GM12878 (cell line): ENCODE data around the gene WIPF2. TPM values are rescaled to one million over a fixed set of nuclear protein-coding genes. Genes with fewer than 3 reads are reported as not detected.

Source experiments
- CEBPB ChIP-seq, 2 experiments: fragments of 150-350 bp in 1 of 2; IDR thresholded peaks; 2 replicates each; pipeline ENCODE4 v1.6.1; 2012 to 2014; ENCODE audit warnings: low read depth in 2 of 2, low read length in 2 of 2, borderline replicate concordance in 1 of 2, inconsistent platforms in 1 of 2
- CHD1 ChIP-seq: IDR thresholded peaks from 2 replicates; pipeline ENCODE4 v1.6.1; 2012; ENCODE audit warnings: low read depth, low read length, improper control_type of control experiment
- CREB1 ChIP-seq: IDR thresholded peaks from 2 replicates; pipeline ENCODE4 v1.6.1; 2012; ENCODE audit warnings: low read depth, mild to moderate bottlenecking, inconsistent platforms
- E2F4 ChIP-seq: IDR thresholded peaks from 2 replicates; pipeline ENCODE4 v1.6.1; 2012; ENCODE audit warnings: low read depth, low read length, improper control_type of control experiment
- ETV6 ChIP-seq, 2 experiments: fragments of 450-650 bp in 1 of 2; IDR thresholded peaks in 1 of 2; conservative IDR thresholded peaks in 1 of 2; 2 replicates each; pipeline ENCODE4 v1.6.1; 2014; ENCODE audit warnings: antibody characterized with exemption in 1 of 2, borderline replicate concordance in 1 of 2, low read depth in 1 of 2, mild to moderate bottlenecking in 1 of 2, moderate library complexity in 1 of 2
- HDGF ChIP-seq: fragments of 450-650 bp; IDR thresholded peaks from 2 replicates; pipeline ENCODE4 v1.6.1; 2016; ENCODE audit warnings: antibody characterized with exemption
- IKZF1 ChIP-seq: fragments of 450-650 bp; conservative IDR thresholded peaks from 2 replicates; pipeline ENCODE4 v1.6.1; 2017; ENCODE audit warnings: antibody characterized with exemption, mild to moderate bottlenecking
- NFXL1 ChIP-seq: fragments of 450-650 bp; IDR thresholded peaks from 2 replicates; pipeline ENCODE4 v1.6.1; 2017; ENCODE audit warnings: antibody characterized with exemption, mild to moderate bottlenecking, borderline replicate concordance
- NR2C1 ChIP-seq: fragments of 450-650 bp; IDR thresholded peaks from 2 replicates; pipeline ENCODE4 v1.6.1; 2017; ENCODE audit warnings: antibody characterized with exemption, mild to moderate bottlenecking, moderate library complexity
- POLR2A ChIP-seq: IDR thresholded peaks from 2 replicates; pipeline ENCODE4 v1.6.1; 2011; ENCODE audit warnings: low read depth, mild to moderate bottlenecking, low read length
- RBBP5 ChIP-seq: fragments of 200-600 bp; sonication (generic); conservative IDR thresholded peaks from 2 replicates; pipeline ENCODE4 v1.6.1; 2016
- RCOR1 ChIP-seq: conservative IDR thresholded peaks from 2 replicates; pipeline ENCODE4 v1.6.1; 2012; ENCODE audit warnings: low read depth, low read length, improper control_type of control experiment
- RELA ChIP-seq: fragments of 450-650 bp; IDR thresholded peaks from 2 replicates; pipeline ENCODE4 v1.8.0; 2014; ENCODE audit warnings: borderline replicate concordance; ENCODE audit not compliant: partially characterized antibody
- RELB ChIP-seq: fragments of 450-650 bp; IDR thresholded peaks from 2 replicates; pipeline ENCODE4 v1.6.1; 2017; ENCODE audit warnings: low read depth, mild to moderate bottlenecking, moderate library complexity
- RFX5 ChIP-seq: IDR thresholded peaks from 2 replicates; pipeline ENCODE4 v1.6.1; 2011; ENCODE audit warnings: low read depth, low read length, improper control_type of control experiment
- SP1 ChIP-seq: IDR thresholded peaks from one replicate; pipeline ENCODE4 v1.6.1; 2011; ENCODE audit warnings: low read depth, low read length
- SUZ12 ChIP-seq: fragments of 200-600 bp; sonication (generic); IDR thresholded peaks from one replicate; pipeline ENCODE4 v1.6.1; 2018; ENCODE audit warnings: antibody characterized with exemption, mild to moderate bottlenecking; ENCODE audit not compliant: unreplicated experiment
- TARDBP ChIP-seq: IDR thresholded peaks from 2 replicates; pipeline ENCODE4 v1.6.1; 2016; ENCODE audit warnings: borderline replicate concordance
- USF2 ChIP-seq: IDR thresholded peaks from 2 replicates; pipeline ENCODE4 v1.6.1; 2011; ENCODE audit warnings: low read depth, low read length, improper control_type of control experiment, borderline replicate concordance
- YY1 ChIP-seq: IDR thresholded peaks from 2 replicates; pipeline ENCODE4 v1.6.1; 2011; ENCODE audit warnings: low read depth, mild to moderate bottlenecking, low read length
- ZNF384 ChIP-seq: IDR thresholded peaks from 2 replicates; pipeline ENCODE4 v1.6.1; 2012; ENCODE audit warnings: low read depth, mild to moderate bottlenecking, low read length, improper control_type of control experiment, borderline replicate concordance
- ZNF592 ChIP-seq: fragments of 450-650 bp; IDR thresholded peaks from 2 replicates; pipeline ENCODE4 v1.6.1; 2017; ENCODE audit warnings: mild to moderate bottlenecking, moderate library complexity
- polyA plus RNA-seq, 11 experiments: library from polyadenylated mRNA; depleted of rRNA in 4 of 11; unstranded in 6 of 11; stranded (reverse) in 5 of 11; fragments of >200 nt; fragmentation: Nextera tagmentation in 4 of 11; fragmentation: Illumina TruSeq in 1 of 11; extraction: Ambion mirVana in 4 of 11; extraction: Trizol in 1 of 11; gene quantifications; 1 replicate in 1 of 11; 2 replicates in 10 of 11; pipeline versions ENCODE4 v1.2.1 to v1.2.3, GENCODE V29; 2011 to 2016; ENCODE audit warnings: inconsistent platforms in 2 of 11, missing spikeins in 2 of 11, low read depth in 1 of 11
- total RNA-seq, 4 experiments: library from RNA; depleted of rRNA in 3 of 4; stranded (reverse); fragments of >200 nt in 3 of 4; fragmentation: Illumina TruSeq in 1 of 4; extraction: Trizol in 1 of 4; gene quantifications; 2 replicates each; pipeline versions ENCODE4 v1.2.1 to v1.2.3, GENCODE V29; 2013 to 2021

Gene WIPF2
- total and polyA plus RNA-seq, 10 of the 15 experiments (the other 5 are each of a cell fraction or from before 2014, with no cell fraction given): 4.2 to 20.8 (median 7.1) TPM

- peak; percentile 47; the same call in 1 of the 2 replicates for TF ChIP-seq RELB
- TF ChIP-seq E2F4: no peak
- 0 out of 2 replicates have a peak, but pooled peaks have one; percentile 53 for TF ChIP-seq CREB1
- TF ChIP-seq POLR2A: no peak
- no peak for TF ChIP-seq RFX5
- TF ChIP-seq CHD1: no peak
- peak; percentile 56 for TF ChIP-seq RELA
- no peak for TF ChIP-seq TARDBP
- TF ChIP-seq RBBP5: no peak
- TF ChIP-seq SUZ12: no peak
- TF ChIP-seq USF2: no peak
- TF ChIP-seq HDGF: no peak
- peak in 1 of 2 experiments; percentile 7; a peak in 1 of 4 replicates for TF ChIP-seq ETV6 (conservative IDR thresholded peaks at IDR 0.05 in 1 of 2, IDR thresholded peaks at IDR 0.05 in 1 of 2; ENCODE audit: borderline replicate concordance in 1 of 2, low read depth in 1 of 2)
- no peak for TF ChIP-seq ZNF384
- peak; percentile 61 for TF ChIP-seq SP1
- no peak for TF ChIP-seq NR2C1
- peak; percentile 69 for TF ChIP-seq IKZF1
- no peak for TF ChIP-seq RCOR1
- TF ChIP-seq YY1: no peak
- no peak for TF ChIP-seq NFXL1
- no peak for TF ChIP-seq ZNF592
- no peak for TF ChIP-seq CEBPB (IDR thresholded peaks at IDR 0.05; ENCODE audit: borderline replicate concordance in 1 of 2, low read depth in 2 of 2, low read length in 2 of 2)
These were observed 90.2 kb downstream of the WIPF2 start, which contains the start of gene RARA (continued) for GRCh38 chr17:40309031-40309948.
